Suprapubic skin (tissue), 4 donors: ENCODE data around the gene ZNF728. TPM values are rescaled to one million over a fixed set of nuclear protein-coding genes. Genes with fewer than 3 reads are reported as not detected.

Experiments
- DNase-seq, 2 donors: peaks; one replicate each; pipeline ENCODE4 v3.0.0-alpha.2; 2019; ENCODE audit warnings: low spot score in 2 of 2
- H3K27ac ChIP-seq: fragments of 200-600 bp; sonication (generic); one replicate; pipeline ENCODE4 v1.5.1; 2019
- H3K27me3 ChIP-seq: fragments of 200-600 bp; sonication (generic); one replicate; pipeline ENCODE4 v1.5.1; 2019
- H3K36me3 ChIP-seq: fragments of 200-600 bp; sonication (generic); one replicate; pipeline ENCODE4 v1.5.1; 2019
- H3K4me1 ChIP-seq: fragments of 200-600 bp; sonication (generic); one replicate; pipeline ENCODE4 v1.5.1; 2019
- H3K4me3 ChIP-seq: fragments of 200-600 bp; sonication (generic); one replicate; pipeline ENCODE4 v1.5.1; 2019; ENCODE audit warnings: mild to moderate bottlenecking
- H3K9me3 ChIP-seq: fragments of 200-600 bp; sonication (generic); one replicate; pipeline ENCODE4 v1.5.1; 2019
- EP300 ChIP-seq: sonication (generic); formaldehyde crosslinking; IDR thresholded peaks from one replicate; pipeline ENCODE4 v1.6.1; 2017; ENCODE audit warnings: antibody characterized with exemption
- POLR2A ChIP-seq, 2 donors: fragments of 450-650 bp; IDR thresholded peaks; one replicate each; pipeline ENCODE4 v1.6.1; 2017; ENCODE audit warnings: antibody characterized with exemption in 2 of 2, mild to moderate bottlenecking in 2 of 2, moderate library complexity in 2 of 2
- POLR2AphosphoS5 ChIP-seq, 3 donors: sonication (generic); formaldehyde crosslinking; IDR thresholded peaks; one replicate each; pipeline ENCODE4 v1.6.1; 2017; ENCODE audit warnings: antibody characterized with exemption in 3 of 3
- WGBS: methylation state at CpG from one replicate; pipeline ENCODE4 v1.1.5; 2018; 5-methylcytosine and 5-hydroxymethylcytosine counted together
- total RNA-seq, 4 donors: library from RNA; depleted of rRNA; stranded (reverse); fragments of >200 nt; gene quantifications; one replicate each; pipeline ENCODE4 v1.1.0, GENCODE V29; 2016
- TF ChIP-seq, protein P1 (sequence below), 2 donors: fragments of 200-600 bp in 1 of 2; fragments of 450-650 bp in 1 of 2; sonication (generic) in 1 of 2; IDR thresholded peaks; one replicate each; pipeline ENCODE4 v1.5.1; 2016 to 2019; ENCODE audit warnings: antibody characterized with exemption in 2 of 2, mild to moderate bottlenecking in 1 of 2, moderate library complexity in 1 of 2

Gene ZNF728
- total RNA-seq, result 1 to 10 TPM in 1 of 4 donors, under 1 TPM in 1, not detected in 2; 0.30 to 1.3 TPM

DNA sequence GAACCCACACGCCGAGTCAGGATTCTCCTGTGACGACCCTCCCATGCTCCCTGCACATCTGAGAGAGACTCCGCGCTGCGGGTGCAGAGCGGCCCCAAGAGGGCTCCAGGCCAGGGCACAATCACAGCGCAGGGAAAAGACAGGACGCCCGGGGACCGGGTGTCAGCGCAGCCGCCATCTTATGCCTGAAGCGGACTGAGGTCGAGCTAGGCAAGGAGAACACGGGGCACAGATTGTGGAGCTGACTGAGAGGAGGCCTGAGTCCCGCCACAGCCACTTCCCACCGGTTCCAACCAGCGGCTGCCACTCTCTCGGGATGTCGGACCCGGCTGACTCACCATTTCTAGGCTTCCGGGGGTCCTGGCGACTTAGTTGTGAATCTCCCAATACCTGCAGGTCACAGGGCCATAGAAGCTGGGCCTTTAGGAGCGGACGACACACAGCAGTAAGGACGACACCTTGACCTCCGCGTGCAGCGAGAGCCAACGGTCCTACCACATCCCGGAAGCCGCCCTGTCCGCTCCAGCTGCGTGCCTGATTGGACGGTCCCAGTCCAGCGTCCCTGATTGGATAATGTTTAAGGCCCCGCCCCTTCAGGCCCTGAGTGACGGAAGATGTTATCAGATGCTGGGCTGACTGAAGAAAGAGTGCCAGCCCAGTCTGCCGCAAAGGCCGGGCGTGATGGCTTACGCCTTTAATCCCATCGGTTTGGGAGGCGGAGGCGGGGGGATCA, at the start of gene ZNF728:
ZNF728 (minus strand) TSS at position 487 of the 733 bp plus-strand sequence; CDS start at position 341, 146 bp downstream.
- TF ChIP-seq POLR2AphosphoS5 (IDR thresholded peaks at IDR 0.05), result no peak
- TF ChIP-seq EP300, result no peak
- TF ChIP-seq POLR2A (IDR thresholded peaks at IDR 0.05), result no peak
- TF ChIP-seq, protein P1, sequence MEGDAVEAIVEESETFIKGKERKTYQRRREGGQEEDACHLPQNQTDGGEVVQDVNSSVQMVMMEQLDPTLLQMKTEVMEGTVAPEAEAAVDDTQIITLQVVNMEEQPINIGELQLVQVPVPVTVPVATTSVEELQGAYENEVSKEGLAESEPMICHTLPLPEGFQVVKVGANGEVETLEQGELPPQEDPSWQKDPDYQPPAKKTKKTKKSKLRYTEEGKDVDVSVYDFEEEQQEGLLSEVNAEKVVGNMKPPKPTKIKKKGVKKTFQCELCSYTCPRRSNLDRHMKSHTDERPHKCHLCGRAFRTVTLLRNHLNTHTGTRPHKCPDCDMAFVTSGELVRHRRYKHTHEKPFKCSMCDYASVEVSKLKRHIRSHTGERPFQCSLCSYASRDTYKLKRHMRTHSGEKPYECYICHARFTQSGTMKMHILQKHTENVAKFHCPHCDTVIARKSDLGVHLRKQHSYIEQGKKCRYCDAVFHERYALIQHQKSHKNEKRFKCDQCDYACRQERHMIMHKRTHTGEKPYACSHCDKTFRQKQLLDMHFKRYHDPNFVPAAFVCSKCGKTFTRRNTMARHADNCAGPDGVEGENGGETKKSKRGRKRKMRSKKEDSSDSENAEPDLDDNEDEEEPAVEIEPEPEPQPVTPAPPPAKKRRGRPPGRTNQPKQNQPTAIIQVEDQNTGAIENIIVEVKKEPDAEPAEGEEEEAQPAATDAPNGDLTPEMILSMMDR (IDR thresholded peaks at IDR 0.05), result no peak
- Histone ChIP-seq H3K9me3 (peaks cover 18% of the 10 kb centered on the region), H3K27me3 (no peaks in the 10 kb centered on the region), H3K4me3 (peak within 1 kb of the TSS; percentile 39), H3K27ac (no peak within 1 kb of the TSS), H3K4me1 (no peaks in the 10 kb centered on the region), H3K36me3 (no peaks in the 10 kb centered on the region)
- WGBS, result 9% methylated on average over 31 of the region's 46 CpGs
- peak; percentile 59 to 83 for DNase-seq

DNA sequence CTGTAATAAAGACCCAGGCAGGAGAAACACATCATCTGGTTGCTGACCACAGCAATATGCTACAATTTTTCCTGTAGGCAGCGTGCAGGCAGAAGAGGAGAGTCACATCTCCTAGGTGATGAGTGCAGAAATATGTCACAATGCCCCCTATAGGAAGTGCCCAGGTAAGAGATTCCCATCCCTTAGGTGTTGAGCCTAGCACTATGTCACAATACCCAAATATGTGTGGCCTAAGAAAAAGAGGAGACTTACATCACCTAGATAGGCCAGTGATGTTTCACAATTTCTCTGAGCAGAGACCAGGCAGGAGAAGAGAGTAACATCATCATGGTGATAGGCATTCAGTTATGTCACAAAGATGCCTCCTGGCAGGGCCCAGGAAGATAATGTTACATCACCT, 49.4 kb upstream of the ZNF728 start:
- no peak for DNase-seq
- no peak overlapping the region for H3K27ac ChIP-seq
- no peaks in the 10 kb centered on the region for H3K4me1 ChIP-seq
- no peaks in the 10 kb centered on the region for H3K27me3 ChIP-seq
- H3K9me3 ChIP-seq, result peaks cover 10% of the 10 kb centered on the region
- no peaks in the 10 kb centered on the region for H3K36me3 ChIP-seq
- WGBS, result 80% methylated on average over 1 of the region's 1 CpG
- TF ChIP-seq, protein P1 (IDR thresholded peaks at IDR 0.05), result no peak
- TF ChIP-seq EP300 (no peak), POLR2AphosphoS5 (IDR thresholded peaks at IDR 0.05) (no peak), POLR2A (IDR thresholded peaks at IDR 0.05) (no peak)
- no peak overlapping the region for H3K4me3 ChIP-seq

DNA sequence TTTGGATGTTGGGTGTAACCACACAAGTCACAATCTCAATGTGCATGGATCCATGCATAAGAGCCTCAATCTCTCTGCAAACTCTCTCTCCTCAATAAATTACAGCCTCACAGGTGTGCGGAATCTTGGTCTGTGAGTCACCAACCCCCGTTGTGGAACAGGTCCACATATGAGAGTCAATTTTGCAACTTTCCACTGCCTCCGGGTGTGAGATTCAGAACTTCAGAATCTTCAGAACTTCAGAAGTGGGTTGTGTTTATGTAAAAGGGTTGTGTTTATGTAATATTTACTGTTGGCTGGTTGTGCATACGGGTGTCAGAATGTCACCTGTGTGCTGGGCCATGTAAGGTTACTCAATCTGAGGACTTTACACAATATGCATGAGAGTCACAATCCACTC, 46.3 kb upstream of the ZNF728 start:
- Histone ChIP-seq H3K4me3 (no peak overlapping the region), H3K27me3 (no peaks in the 10 kb centered on the region), H3K4me1 (no peaks in the 10 kb centered on the region), H3K27ac (no peak overlapping the region), H3K36me3 (no peaks in the 10 kb centered on the region), H3K9me3 (peaks cover 10% of the 10 kb centered on the region)
- WGBS, result 77% methylated on average over 4 of the region's 4 CpGs
- TF ChIP-seq EP300 (no peak), POLR2A (IDR thresholded peaks at IDR 0.05) (no peak), POLR2AphosphoS5 (IDR thresholded peaks at IDR 0.05) (no peak)
- TF ChIP-seq, protein P1 (IDR thresholded peaks at IDR 0.05), result no peak
- no peak for DNase-seq

DNA sequence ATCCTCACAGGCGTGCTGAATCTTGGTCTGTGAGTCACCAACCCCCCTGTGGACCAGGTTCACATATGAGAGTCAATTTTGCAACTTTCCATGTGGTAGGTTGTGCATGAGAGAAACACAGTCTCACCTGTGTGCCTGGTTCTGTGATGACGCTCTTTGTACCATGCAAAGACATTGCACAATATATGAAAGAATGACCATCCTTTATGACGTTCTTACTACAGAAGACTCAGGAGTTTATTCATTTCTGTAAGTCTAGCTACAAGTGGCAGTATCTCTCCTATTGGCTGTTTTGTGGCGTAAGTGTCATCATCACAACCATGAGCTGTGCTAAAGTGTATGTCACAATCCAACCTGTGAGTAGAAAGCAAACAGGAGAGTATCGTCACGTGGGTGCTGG, 43.8 kb upstream of the ZNF728 start:
- WGBS, result 83% methylated on average over 6 of the region's 6 CpGs
- Histone ChIP-seq H3K36me3 (no peaks in the 10 kb centered on the region), H3K9me3 (peaks cover 10% of the 10 kb centered on the region), H3K4me1 (no peaks in the 10 kb centered on the region), H3K27ac (no peak overlapping the region), H3K27me3 (no peaks in the 10 kb centered on the region), H3K4me3 (no peak overlapping the region)
- no peak for DNase-seq
- TF ChIP-seq POLR2A (IDR thresholded peaks at IDR 0.05), result no peak
- no peak for TF ChIP-seq POLR2AphosphoS5 (IDR thresholded peaks at IDR 0.05)
- TF ChIP-seq, protein P1 (IDR thresholded peaks at IDR 0.05), result no peak
- no peak for TF ChIP-seq EP300

DNA sequence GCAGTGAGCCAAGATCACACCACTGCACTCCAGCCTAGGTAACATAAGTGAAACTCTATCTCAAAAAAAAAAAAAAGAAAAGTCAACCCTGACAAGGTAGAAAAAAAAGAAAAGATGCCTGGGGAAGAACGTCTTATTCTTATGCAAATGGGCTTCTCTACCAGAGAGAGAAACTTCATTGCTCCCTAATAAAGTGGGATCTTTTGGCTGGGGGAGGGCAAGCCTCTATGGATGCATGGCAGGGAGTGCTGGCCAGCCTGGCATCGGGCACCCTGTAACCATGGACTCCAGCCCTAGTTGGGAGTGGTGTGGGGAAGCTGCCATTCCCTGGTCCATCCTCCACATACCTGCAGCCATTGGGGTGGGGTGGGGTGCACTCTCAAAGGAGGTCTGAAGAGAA, 30.7 kb upstream of the ZNF728 start:
- 66% methylated on average over 2 of the region's 2 CpGs for WGBS
- peaks cover 9% of the 10 kb centered on the region for H3K9me3 ChIP-seq
- H3K36me3 ChIP-seq, result no peaks in the 10 kb centered on the region

More for the DNA sequence above, 30.7 kb upstream of the ZNF728 start:
- Histone ChIP-seq H3K4me1 (no peaks in the 10 kb centered on the region), H3K27ac (no peak overlapping the region), H3K4me3 (no peak overlapping the region), H3K27me3 (no peaks in the 10 kb centered on the region)
- TF ChIP-seq POLR2A (IDR thresholded peaks at IDR 0.05), result no peak
- no peak for DNase-seq
